GM23338 (cell line): ENCODE results near the gene TBX18.

Experiments
- CREB1 ChIP-seq: fragments of 250-450 bp; sonication (Bioruptor Pico); IDR thresholded peaks from 2 replicates; pipeline ENCODE4 v1.5.0; 2020; ENCODE audit warnings: low read depth, mild to moderate bottlenecking, moderate library complexity
- CTCF ChIP-seq, 2 experiments: fragments of 200-600 bp in 1 of 2; sonication (generic) in 1 of 2; conservative IDR thresholded peaks; 2 replicates each; pipeline versions ENCODE4 v1.5.1 to v1.6.1; 2016 to 2017; ENCODE audit warnings: antibody characterized with exemption in 2 of 2, low read depth in 2 of 2, mild to moderate bottlenecking in 2 of 2, moderate library complexity in 1 of 2
- ETS1 ChIP-seq: IDR thresholded peaks from 2 replicates; pipeline ENCODE4 v1.6.1; 2016; ENCODE audit warnings: antibody characterized with exemption
- EZH2 ChIP-seq: fragments of 200-600 bp; sonication (generic); IDR thresholded peaks from one replicate; pipeline ENCODE4 v1.8.0; 2017; ENCODE audit warnings: antibody characterized with exemption, mild to moderate bottlenecking, low read depth; ENCODE audit not compliant: unreplicated experiment
- POLR2AphosphoS5 ChIP-seq: IDR thresholded peaks from 2 replicates; pipeline ENCODE4 v1.6.1; 2016; ENCODE audit warnings: antibody characterized with exemption, low read depth
- REST ChIP-seq: IDR thresholded peaks from one replicate; pipeline ENCODE4 v1.6.1; 2018; ENCODE audit warnings: antibody characterized with exemption; ENCODE audit not compliant: unreplicated experiment
- ZNF462 ChIP-seq: fragments of 250-450 bp; sonication (Bioruptor Pico); IDR thresholded peaks from 2 replicates; pipeline ENCODE4 v1.5.0; 2020; ENCODE audit warnings: mild to moderate bottlenecking, moderate library complexity

- TF ChIP-seq CTCF (conservative IDR thresholded peaks at IDR 0.05; ENCODE audit: low read depth in 2 of 2) (no peak), POLR2AphosphoS5 (no peak), REST (no peak), ETS1 (no peak), CREB1 (CRISPR knock-in tag) (no peak), EZH2 (no peak), ZNF462 (no peak)
These were observed 11.2 kb downstream of the TBX18 start for GRCh38 chr6:84753173-84753572.
